DMS53 treated with DMSO at 0.1 percent for 48 hours (cell line): ENCODE measurements around the gene C9orf43.
"Not testable (repeated sequence)": the region's sequence is repeated elsewhere in the genome, so short reads cannot be mapped to it uniquely, and the experiment has no call there.

ENCODE experiments used
- DNase-seq: peaks from one replicate; lab custom pipeline; 2025; ENCODE audit not compliant: unreplicated experiment; lab: John Stamatoyannopoulos, UW

C9orf43 gene

DNA sequence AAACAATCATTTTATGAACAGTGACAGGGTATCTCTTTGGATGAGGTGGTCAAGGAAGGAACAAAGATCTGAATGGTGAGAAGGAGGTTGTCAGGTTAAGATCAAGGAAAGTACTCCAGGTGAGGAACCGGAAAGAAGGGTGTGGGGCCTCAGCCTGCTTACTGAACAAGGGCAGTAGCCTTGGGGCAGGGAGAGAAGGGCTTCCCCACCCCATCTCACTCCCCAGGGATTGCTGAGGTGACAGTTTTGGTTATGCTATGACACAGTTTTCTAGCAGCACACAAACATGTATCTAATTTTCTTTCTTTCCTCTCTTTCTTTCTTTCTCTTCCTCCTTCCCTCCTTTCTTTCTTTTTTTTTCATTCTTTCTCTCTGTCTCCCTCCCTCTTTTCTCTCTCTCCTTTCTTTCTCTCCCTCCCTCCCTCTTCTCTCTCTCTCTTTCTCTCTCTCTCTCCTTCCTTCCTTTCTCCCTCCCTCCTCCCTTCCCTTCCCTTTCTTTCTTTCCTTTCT lies 29.6 kb upstream of the C9orf43 start:
- DNase-seq, result no peak

DNA sequence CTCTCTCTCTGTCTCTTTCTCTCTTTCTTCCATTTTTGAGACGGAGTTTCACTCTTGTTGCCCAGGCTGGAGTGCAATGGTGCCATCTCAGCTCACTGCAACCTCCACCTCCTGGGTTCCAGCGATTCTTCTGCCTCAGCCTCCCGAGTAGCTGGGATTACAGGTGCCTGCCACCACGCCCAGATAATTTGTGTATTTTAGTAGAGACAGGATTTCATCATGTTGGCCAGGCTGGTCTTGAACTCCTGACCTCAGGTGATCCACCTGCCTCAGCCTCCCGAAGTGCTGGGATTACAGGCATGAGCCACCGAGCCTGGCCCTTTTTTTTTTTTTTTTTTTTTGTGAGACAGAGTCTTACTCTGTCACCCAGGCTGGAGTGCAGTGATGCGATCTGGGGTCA lies 29.1 kb upstream of the C9orf43 start:
- not testable (repeated sequence) for DNase-seq

DNA sequence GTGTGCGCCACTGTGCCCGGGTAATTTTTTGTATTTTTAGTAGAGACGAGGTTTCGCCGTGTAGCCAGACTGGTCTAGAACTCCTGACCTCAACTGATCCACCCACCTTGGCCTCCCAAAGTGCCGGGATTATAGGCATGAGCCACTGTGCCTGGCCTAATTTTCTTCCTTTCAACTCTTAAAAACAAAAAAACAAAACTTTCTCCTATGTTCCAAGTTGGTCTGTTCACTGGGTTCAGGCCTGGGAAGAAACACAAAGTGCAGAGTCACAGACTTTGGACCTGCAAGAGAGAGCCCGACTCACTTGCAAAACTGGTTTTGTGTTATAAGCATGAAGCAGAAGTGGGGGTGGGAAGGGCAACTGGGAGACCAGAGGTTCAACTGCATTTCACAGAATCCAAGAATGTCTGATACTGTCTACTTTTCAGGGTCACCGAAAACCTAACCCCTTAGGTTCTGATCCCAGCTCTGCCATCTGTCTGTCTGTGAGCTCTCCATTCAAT lies 28.6 kb upstream of the C9orf43 start:
- DNase-seq, result peak; percentile 57

DNA sequence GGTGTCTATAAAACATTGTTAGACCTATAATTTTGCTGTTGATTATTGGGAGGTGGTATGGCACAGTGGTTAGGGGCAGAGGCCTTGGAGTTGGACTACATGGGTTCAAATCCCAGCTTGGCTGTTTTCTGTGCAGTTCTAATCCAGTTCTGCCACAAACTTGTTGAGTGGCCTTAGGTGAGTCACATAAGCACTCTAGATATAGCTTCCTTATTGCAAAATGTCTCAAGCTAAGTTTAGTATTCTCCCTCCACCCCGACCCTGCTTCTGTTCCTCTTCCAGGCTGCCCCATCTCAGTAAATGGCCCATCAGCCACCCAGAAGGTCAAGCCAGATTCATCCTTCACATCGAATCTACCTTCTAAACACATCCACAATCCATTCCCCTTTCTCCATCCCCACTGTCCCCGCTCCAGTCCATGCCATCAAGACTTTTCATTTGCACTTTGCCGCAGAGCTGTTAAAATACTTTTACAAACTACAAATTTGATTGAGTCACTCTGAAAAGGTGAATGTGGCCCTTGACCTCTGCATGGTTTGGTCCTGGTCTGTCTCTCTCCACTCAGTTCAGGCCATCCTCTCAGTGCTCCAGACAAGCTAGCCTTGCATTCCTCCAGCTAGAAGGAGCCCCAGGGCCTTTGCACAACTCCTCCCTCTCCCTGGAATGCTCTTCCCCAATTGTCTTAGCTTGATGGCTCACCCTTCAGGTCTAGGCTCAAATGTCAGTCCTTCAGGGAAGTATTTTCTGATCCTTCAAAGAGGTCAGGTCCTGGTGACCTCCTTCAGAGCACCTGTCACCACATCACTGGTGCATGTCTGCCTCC lies 23.8 kb upstream of the C9orf43 start:
- no peak for DNase-seq

DNA sequence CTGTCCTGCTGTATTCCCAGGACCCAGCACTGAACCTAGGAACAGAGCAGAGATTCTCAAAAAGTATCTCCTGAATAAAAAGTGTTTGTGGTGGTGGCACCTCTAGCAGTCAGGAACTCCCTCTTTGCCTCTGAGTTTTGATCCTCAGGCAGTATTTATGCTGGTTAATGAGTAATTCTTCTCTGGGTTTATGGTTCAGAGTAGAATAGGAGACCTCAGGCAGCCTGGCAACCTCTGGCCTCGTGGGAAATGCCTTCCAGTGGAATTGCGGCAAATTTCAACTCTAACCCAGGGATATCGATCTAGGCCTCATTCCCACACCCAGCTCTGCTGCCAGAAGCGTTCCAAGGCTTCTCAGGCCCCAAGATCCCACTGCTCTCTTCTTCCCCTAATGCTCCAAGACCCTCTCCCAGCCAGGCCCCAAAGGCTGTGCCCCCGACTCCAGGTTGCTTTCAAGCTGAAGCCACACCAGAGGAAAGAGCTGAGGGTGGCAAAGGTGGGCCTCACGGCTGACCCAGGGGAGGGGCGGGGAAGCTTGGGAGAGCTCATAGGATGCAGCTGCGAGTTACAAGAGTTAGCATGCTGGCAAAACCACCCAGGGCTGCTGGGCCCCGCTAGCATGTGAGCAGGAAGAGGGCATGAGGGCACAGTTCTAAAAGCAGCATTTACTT lies 22.9 kb upstream of the C9orf43 start:
- peak; percentile 25 for DNase-seq

DNA sequence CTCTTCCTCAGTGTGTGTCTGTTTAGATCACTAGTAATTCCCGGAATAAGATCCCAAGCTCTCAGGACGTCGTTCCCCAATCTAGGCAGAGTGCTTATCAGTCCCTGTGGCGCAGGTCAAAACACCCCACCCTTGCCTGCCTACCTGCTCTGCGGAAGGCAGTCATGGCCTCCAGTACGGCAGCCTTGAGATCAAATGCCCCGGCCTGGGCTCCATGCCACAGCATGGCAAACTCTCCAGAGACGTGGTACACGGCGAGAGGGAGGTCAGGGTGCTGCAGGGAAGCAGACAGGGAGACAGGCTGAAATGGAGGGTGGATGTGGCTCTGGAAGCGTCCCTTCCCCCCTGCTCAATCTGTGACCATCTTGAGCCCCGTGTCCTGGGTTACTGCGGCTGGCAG lies 21.7 kb upstream of the C9orf43 start:
- no peak for DNase-seq

DNA sequence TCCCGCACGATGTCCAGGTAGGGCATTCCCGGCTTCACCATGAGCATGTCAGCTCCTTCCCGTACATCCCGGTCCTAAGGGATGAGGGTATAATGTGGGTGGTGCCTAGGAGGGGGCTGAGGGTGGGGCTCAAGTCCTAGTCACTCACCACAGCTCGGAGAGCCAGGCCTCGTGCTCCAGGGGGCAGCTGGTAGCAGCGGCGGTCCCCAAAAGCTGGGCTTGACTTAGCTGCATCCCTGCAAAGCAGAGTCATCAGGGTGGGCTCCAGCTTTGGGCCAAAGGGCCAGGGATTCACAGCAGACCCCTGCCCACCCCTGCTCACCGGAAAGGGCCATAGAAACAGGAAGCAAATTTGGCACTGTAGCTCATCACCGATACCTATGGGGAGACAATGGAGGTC lies 21.1 kb upstream of the C9orf43 start:
- DNase-seq, result no peak

DNA sequence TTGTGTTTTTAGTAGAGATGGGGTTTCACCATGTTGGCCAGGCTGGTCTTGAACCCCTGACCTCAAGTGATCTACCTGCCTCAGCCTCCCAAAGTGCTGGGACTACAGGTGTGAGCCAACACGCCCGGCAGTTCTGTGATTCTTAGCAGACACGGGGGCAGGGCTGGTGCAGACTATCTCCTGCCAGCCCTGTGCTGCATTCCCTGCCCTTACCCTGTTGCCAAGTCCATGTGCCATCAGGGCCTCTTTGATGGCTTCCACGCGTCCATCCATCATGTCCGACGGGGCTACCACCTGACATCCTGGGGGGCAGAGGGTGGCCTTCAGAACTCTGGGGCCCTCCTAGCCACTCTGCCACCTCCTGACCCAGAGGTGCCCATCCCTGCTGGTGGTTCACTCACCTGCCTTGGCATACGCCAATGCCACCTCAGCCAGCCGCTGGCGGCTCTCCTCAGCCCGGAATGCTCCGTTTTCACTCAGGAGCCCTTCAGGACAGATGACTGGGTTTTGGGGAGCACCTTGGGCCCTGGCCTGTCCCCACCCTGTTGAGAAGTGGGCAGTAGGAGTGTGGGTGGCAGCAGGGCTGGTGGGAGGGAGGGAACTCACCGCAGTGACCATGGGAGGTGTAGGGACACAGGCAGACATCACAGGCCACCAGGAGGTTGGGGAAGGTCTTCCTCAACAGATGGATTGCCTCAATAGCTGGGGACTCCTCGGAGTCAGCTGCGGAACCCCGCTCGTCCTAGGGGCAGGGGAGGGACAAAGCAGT lies 20.2 kb upstream of the C9orf43 start:
- DNase-seq, result no peak

DNA sequence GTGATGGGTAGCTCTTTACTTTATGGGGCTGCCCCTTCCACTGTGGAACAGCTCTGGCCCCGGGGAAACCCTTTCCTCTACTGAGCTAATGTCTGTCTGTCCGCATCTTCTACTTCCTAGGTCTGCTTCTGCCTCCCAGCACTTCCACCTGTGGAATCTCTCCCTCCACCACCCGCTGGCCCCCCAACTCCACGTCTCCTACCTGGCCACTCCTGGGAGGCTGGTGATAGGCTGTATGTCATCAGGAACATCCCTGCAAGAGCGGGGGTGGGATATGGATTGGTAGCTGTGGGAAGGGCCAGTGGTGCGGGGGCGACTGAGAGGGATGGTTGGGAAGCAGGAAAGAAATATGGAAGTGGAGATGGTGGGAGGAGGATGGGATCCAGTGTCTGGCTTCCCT lies 18.6 kb upstream of the C9orf43 start:
- no peak for DNase-seq

DNA sequence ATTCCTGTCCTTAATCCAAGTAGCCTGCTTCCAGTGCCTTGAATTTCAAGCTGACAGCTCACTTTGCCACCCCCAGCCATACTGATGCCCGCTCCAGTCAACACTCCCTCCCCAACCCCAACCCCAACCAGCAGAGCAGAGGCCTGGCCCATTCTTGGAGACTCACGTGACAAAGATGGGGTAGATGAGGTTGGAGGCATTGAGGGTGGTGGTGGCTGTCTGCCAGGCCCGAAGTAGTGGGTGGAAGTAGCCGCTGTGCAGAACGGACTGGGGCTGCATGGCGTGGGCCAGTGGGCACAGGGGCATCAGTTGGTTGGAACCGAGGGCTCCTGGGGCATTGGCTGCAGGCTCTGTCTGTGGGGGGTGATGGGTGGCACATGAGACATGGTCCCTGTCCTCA lies 17.3 kb upstream of the C9orf43 start:
- DNase-seq, result no peak

DNA sequence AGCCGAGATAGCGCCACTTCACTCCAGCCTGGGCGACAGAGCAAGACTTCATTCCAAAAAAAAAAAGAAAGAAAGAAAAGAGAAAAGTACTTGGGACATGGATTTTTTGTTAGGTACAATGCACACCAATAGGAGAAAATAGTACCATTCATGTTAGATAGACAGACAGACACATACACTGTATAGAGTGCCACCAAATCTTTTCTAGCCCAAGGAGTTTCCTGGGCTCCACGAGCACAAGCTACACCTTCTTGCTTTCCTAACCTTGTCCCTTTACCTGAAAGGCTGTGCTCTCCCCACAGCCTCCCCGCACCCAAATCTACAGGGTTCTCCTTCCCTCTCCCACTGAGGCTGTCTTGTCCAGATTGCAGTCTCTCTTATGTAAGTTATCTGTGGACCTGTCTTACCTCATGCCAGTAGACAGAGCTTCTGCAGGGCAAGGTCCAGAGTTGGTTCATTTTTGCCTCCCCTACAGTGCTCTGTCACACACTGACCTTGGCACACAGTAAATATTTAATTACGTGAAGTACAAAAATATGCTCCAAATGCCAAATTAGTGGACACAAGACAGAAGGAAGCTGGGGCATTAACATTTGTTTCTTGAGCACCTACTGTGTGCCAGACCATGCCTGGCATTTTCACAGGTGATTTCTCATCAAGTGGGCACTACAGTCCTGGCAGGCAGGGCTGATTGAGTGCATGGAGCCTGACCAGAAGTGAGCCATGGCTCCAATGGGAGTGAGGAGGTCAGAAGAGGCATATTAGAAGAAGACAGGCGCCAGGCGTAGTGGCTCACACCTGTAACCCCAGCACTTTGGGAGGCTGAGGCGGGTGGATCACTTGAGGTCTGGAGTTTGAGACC lies 15.3 kb upstream of the C9orf43 start:
- no peak for DNase-seq

DNA sequence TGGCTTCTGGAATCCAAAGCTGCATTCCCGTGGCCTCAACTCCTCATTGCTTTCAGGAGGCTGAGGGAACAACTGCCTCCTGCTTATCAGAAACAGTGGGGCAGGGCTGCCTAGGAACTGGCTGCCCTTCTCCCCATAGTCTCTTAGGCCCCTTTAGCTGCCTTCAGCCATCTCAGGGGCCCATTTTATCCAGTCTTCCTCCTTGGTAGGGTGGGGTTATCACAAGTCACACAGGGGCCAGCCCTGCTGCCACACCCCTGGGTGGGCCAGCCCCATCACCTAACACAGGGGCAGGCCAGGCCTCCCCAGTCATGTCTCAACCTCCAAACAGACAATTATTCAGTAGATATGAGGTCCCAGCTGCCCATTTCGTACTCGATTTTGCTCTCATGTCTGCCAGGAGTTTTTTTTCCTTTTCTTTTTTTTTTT lies 13.3 kb upstream of the C9orf43 start:
- DNase-seq, result no peak

DNA sequence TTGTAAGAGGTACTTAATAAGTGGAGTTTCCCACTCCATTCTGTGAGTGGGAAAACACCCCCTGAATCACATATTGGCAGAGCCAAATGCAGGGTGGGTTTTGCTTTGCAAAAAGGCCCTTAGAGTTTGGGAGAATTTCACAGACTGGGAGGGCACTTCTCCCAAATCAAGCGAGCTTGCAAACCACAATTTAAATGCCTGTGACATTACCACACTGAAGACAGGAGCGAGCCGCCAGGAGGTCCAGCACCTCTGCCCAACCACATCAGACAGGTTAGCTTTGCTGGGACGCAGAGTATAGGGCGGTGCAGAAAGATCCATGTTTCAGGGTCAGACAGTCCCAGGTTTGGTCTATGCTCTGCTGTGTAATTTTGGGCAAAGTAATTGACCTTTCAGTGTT lies 11.8 kb upstream of the C9orf43 start:
- no peak for DNase-seq

DNA sequence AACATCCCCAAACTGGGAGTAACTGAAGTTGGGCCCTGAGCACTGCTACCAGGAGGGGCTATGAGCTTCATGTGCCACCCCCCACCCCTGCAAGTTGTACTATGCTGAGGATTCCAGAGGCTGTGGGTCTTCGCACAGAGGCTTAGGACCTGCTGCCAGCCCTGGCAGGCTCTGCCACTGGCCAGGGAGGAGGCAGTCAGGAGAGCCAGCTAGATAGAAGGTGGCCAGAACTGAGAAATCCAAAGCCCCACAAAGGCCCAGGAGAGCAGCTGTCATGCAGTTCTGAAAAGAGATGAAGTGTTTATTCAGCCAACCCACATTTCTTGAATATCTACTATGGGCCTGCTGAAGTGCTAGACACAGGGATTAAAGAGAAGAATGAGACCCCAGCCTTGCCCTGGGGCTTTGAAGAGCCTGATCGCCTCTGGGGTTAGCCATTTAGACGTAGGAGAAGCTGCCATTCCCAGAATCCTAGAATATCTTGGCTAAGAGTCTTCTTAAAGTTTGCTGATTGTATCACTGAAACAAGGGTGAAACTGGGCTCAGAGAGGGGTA lies 10.8 kb upstream of the C9orf43 start:
- no peak for DNase-seq

DNA sequence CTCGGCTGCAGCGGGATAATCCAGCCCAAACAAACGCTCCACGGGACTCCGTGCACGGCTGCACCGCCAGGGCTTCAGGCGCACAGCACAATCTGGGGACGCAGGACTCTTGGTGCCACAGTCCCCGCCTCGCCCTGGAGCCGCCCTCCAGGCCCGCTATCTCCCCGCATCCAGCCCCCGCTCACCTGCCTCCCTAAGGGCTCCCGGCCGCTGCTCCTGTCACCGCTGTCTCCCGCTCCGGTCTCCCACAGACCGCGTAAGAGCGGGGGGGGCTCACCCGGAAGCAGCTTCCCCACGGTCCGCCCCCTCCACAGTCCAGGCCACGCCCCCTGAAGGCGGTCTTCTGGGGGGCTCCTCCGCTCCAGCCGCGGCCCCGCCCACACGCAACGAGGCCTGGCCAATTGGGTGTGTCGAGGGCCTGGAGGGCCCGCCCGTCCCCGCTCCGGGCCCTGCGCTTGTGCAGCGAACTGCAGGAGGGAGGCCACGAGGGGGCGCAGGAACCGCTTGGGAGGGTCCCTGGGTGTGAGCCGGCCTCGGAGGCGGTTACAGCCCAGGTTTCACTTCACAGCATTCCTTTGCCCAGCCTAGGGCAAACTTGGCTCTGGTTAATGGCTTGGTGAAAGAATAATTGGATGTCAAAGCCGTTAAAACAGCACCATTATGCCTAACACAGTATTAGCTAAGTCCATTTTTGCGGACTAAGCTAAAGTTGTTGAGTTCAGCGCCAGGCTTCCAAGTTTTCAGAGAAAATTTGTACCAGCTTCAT lies 9.3 kb upstream of the C9orf43 start, which contains the start of gene ALAD:
ALAD (minus strand) TSS at position 258 of the 766 bp plus-strand sequence. CDS start 7,725 bp downstream, outside the sequence.
- peak; percentile 87 for DNase-seq

DNA sequence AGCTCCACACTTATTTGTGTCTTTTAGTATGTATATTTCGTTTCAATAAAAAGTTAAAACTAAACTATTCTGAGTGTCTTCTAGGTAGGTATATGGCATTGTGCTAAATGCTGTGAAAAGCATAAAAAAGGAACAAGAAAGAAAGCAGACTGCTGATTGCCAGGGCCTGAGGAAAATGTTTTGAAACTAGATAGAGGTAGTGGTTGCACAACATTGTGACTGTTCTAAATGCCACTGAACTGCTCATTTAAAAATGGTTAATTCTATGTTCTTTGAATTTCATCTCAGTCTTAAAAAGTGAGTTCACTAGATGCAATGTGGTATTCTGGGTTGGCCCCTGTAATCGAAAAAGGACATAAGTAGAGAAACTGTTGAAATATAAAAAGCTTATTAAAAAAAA lies 6.9 kb upstream of the C9orf43 start:
- no peak for DNase-seq

DNA sequence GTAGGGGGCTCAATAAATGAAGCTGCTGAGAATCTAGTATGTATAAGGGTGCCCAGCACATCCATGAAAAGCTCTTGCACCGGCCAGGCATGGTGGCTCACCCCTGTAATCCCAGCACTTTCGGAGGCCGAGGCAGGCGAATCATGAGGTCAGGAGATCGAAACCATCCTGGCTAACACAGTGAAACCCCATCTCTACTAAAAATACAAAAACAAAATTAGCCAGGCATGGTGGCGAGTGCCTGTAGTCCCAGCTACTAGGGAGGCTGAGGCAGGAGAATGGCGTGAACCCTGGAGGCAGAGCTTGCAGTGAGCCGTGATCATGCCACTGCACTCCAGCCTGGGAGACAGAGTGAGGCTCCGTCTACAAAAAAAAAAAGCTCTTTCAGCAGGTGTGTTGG lies 4.2 kb upstream of the C9orf43 start:
- DNase-seq, result not testable (repeated sequence)

DNA sequence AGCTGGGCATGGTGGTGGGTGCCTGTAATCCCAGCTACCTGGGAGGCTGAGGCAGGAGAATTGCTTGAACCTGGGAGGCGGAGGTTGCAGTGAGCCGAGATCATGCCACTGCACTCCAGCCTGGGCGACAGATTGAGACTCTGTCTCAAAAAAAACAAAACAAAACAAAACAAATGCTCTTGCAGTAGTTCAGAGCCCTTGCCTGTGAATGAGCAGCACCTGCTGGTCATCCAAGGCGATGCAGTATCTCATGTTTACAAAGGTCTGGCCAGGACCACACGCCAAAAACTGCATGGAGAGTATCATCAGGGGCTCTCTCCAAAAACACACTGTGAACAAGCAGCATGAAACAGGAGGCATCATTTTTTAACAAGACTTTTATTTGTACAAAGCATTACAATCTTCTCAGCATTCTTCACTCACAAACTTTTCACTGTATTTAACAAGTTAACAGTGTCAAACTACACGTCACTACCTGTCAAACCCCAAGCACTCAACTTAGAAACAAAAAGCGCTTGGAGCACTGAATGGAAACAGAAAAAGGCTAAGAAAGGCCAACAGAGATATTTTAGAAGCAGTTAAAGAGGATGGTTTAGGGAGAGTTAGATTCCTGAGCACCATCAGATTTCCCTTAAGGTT lies 3.6 kb upstream of the C9orf43 start:
- peak; percentile 41 for DNase-seq

DNA sequence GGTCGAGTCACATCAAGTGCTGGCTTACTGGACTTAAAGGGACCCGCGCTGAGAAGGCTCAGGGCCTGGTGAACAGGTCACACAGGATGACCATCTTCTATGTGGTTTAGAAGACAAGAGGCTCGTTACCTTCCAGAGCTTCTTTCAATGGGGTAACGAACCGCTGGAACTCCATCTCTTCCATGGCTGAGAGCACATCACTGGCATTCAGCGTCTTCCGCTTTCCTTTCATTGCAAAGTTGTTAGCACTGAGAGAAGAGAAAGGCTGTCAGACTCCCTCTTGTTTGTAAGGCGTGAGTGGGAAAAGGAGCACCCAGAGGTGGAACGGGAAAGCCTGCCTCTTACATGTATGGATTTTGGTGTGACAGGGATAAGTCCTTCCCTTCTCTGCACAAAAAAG lies 1.1 kb upstream of the C9orf43 start:
- no peak for DNase-seq
